PC-9 (cell line): ENCODE measurements around the gene PASK. TPM values are rescaled to one million over a fixed set of nuclear protein-coding genes. Genes with fewer than 3 reads are reported as not detected.

Source experiments
- BruUV-seq: library from RNA; stranded (reverse); fragments of 400-500 nt; replicated peaks from 2 replicates; lab custom pipeline; 2021; lab: Mats Ljungman, UMichigan
- CTCF ChIA-PET: fragments of 300-600 bp; sonication (Branson Sonifier 250); formaldehyde crosslinking; loops from one replicate; lab custom pipeline; 2022; ENCODE audit warnings: antibody characterized with exemption; lab: Charles Lee
- POLR2A ChIA-PET: fragments of 300-600 bp; sonication (Branson Sonifier 250); formaldehyde crosslinking; loops from one replicate; lab custom pipeline; 2022; ENCODE audit warnings: antibody characterized with exemption; ENCODE audit not compliant: unreplicated experiment; lab: Charles Lee
- DNase-seq, 2 experiments: peaks; one replicate each; pipeline versions ENCODE4 v3.0.0 to v3.0.0-alpha.2; 2015 to 2022; ENCODE audit warnings: mixed read lengths in 1 of 2
- H2AFZ ChIP-seq: fragments of 200-600 bp; sonication (generic); 2 replicates; pipeline ENCODE4 v1.8.1; 2017; ENCODE audit warnings: antibody characterized with exemption
- H3F3A ChIP-seq: fragments of 200-600 bp; sonication (generic); 2 replicates; pipeline ENCODE4 v1.8.1; 2017; ENCODE audit warnings: antibody characterized with exemption, mild to moderate bottlenecking, low read depth; ENCODE audit not compliant: insufficient read depth
- H3K27ac ChIP-seq: fragments of 200-600 bp; sonication (generic); 2 replicates; pipeline ENCODE4 v1.6.1; 2016; ENCODE audit warnings: mixed run types
- H3K27me3 ChIP-seq: fragments of 200-600 bp; sonication (generic); 2 replicates; pipeline ENCODE4 v1.6.1; 2016; ENCODE audit warnings: low read depth, mixed run types; ENCODE audit not compliant: insufficient read depth
- H3K36me3 ChIP-seq: fragments of 200-600 bp; sonication (generic); 2 replicates; pipeline ENCODE4 v1.6.1; 2016; ENCODE audit warnings: low read depth, mixed run types
- H3K4me1 ChIP-seq: fragments of 200-600 bp; sonication (generic); replicated peaks from 2 replicates; pipeline ENCODE4 v1.6.1; 2016; ENCODE audit warnings: mixed run types; ENCODE audit not compliant: insufficient read depth
- H3K4me2 ChIP-seq: fragments of 200-600 bp; sonication (generic); 2 replicates; pipeline ENCODE4 v1.6.1; 2017; ENCODE audit warnings: mixed run types
- H3K4me3 ChIP-seq: fragments of 200-600 bp; sonication (generic); 2 replicates; pipeline ENCODE4 v1.6.1; 2016; ENCODE audit warnings: mixed run types
- H3K79me2 ChIP-seq: fragments of 200-600 bp; sonication (generic); 2 replicates; pipeline ENCODE4 v1.6.1; 2017; ENCODE audit warnings: low read depth, mixed run types
- H3K9me2 ChIP-seq: fragments of 200-600 bp; sonication (generic); 2 replicates; pipeline ENCODE4 v1.8.1; 2017; ENCODE audit warnings: mild to moderate bottlenecking; ENCODE audit not compliant: insufficient read depth
- H3K9me3 ChIP-seq: fragments of 200-600 bp; sonication (generic); 2 replicates; pipeline ENCODE4 v1.8.1; 2016; ENCODE audit warnings: low read depth; ENCODE audit not compliant: insufficient read depth
- H4K20me1 ChIP-seq: fragments of 200-600 bp; sonication (generic); 2 replicates; pipeline ENCODE4 v1.8.1; 2017; ENCODE audit not compliant: insufficient read depth
- CTCF ChIP-seq: fragments of 200-600 bp; sonication (generic); conservative IDR thresholded peaks from 2 replicates; pipeline ENCODE4 v1.6.1; 2017; ENCODE audit warnings: mixed run types, antibody characterized with exemption, mild to moderate bottlenecking, moderate library complexity
- EZH2 ChIP-seq: fragments of 200-600 bp; sonication (generic); IDR thresholded peaks from 2 replicates; pipeline ENCODE4 v1.8.0; 2017; ENCODE audit warnings: antibody characterized with exemption, low read depth
- intact Hi-C: fragments of 100-400 bp; cut with micrococcal nuclease; formaldehyde crosslinking; loops from one replicate; pipeline ENCODE4 v1.10.0; 2022; ENCODE audit not compliant: unreplicated experiment
- total RNA-seq: library from RNA; stranded (reverse); gene quantifications from 2 replicates; pipeline ENCODE4 v1.2.3, GENCODE V29; 2021

The PASK gene
- total RNA-seq, 1 experiment from 2014 or later = 77.5 TPM

- TF ChIP-seq EZH2 = no peak
- TF ChIP-seq CTCF = no peak
- Histone ChIP-seq H3K4me2 (no peak overlapping the region), H3K4me3 (no peak overlapping the region), H3K9me2 (no peaks in the 10 kb centered on the region), H2AFZ (no peak overlapping the region), H3K9me3 (no peaks in the 10 kb centered on the region), H3K4me1 (no peaks in the 10 kb centered on the region), H4K20me1 (peaks cover 6% of the 10 kb centered on the region; the same call in 1 of the 2 replicates), H3K27ac (no peak overlapping the region), H3K27me3 (no peaks in the 10 kb centered on the region), H3K36me3 (peaks cover 35% of the 10 kb centered on the region), H3F3A (no peaks in the 10 kb centered on the region; the same call in 1 of the 2 replicates), H3K79me2 (no peaks in the 10 kb centered on the region)
- no peak for DNase-seq
- POLR2A ChIA-PET = no interaction called here
- CTCF ChIA-PET = interaction anchor here (0.6 kb wide), 1 partner anchor 13 kb away, joined by 8 read pairs; no protein-coding TSS in a partner anchor
- intact Hi-C loops = no loop called here
- no TSS peak for BruUV-seq
Measured at GRCh38 chr2:241091734-241092445, 57.4 kb downstream of the PASK start.

- peaks cover 6% of the 10 kb centered on the region; the same call in 1 of the 2 replicates for H4K20me1 ChIP-seq
- no peaks in the 10 kb centered on the region for H3K9me3 ChIP-seq
- no peaks in the 10 kb centered on the region for H3K27me3 ChIP-seq
- POLR2A ChIA-PET = no interaction called here
- intact Hi-C loops = no loop called here
- H3K4me3 ChIP-seq = no peak overlapping the region
- CTCF ChIA-PET = no interaction called here
- TF ChIP-seq EZH2 = no peak
- no peak for TF ChIP-seq CTCF
- peaks cover 32% of the 10 kb centered on the region for H3K36me3 ChIP-seq
- H3K4me1 ChIP-seq = no peaks in the 10 kb centered on the region
- BruUV-seq = no TSS peak
- H3K79me2 ChIP-seq = no peaks in the 10 kb centered on the region
- no peak overlapping the region for H2AFZ ChIP-seq
- no peaks in the 10 kb centered on the region for H3K9me2 ChIP-seq
- no peak for DNase-seq
- H3K27ac ChIP-seq = no peak overlapping the region
- no peak overlapping the region for H3K4me2 ChIP-seq
- no peaks in the 10 kb centered on the region; the same call in 1 of the 2 replicates for H3F3A ChIP-seq
Measured at GRCh38 chr2:241091201-241091600, 58.1 kb downstream of the PASK start.

- CTCF ChIA-PET = no interaction called here
- no peak for DNase-seq
- BruUV-seq = no TSS peak
- POLR2A ChIA-PET = no interaction called here
- no peak overlapping the region for H3K27ac ChIP-seq
- TF ChIP-seq CTCF = no peak
- TF ChIP-seq EZH2 = no peak
- H3K4me3 ChIP-seq = no peak overlapping the region
- no peak overlapping the region for H2AFZ ChIP-seq
- intact Hi-C loops = no loop called here
- no peaks in the 10 kb centered on the region for H3K9me3 ChIP-seq
- H3K79me2 ChIP-seq = no peaks in the 10 kb centered on the region
- peaks cover 3% of the 10 kb centered on the region; the same call in 1 of the 2 replicates for H4K20me1 ChIP-seq
- H3K36me3 ChIP-seq = peaks cover 17% of the 10 kb centered on the region; the same call in 1 of the 2 replicates
- no peaks in the 10 kb centered on the region for H3K9me2 ChIP-seq
- H3F3A ChIP-seq = no peaks in the 10 kb centered on the region; the same call in 1 of the 2 replicates
- no peaks in the 10 kb centered on the region for H3K27me3 ChIP-seq
- no peak overlapping the region for H3K4me2 ChIP-seq
- no peaks in the 10 kb centered on the region for H3K4me1 ChIP-seq
Measured at GRCh38 chr2:241088791-241089732, 60.2 kb downstream of the PASK start.
